HepG2 (cell line): ENCODE data around the gene PRKCSH. TPM values are rescaled to one million over a fixed set of nuclear protein-coding genes. Genes with fewer than 3 reads are reported as not detected.

Source experiments
- EZH2 ChIP-seq: conservative IDR thresholded peaks from 2 replicates; pipeline ENCODE4 v1.6.1; 2012; ENCODE audit warnings: mild to moderate bottlenecking, low read depth, low read length, moderate library complexity
- FIP1L1 ChIP-seq: fragments of 200-400 bp; formaldehyde crosslinking; IDR thresholded peaks from 2 replicates; pipeline ENCODE4 v1.6.1; 2018; ENCODE audit warnings: low read depth, mild to moderate bottlenecking, low read length, moderate library complexity, borderline replicate concordance; ENCODE audit not compliant: insufficient read depth
- FOXA1 ChIP-seq, 2 experiments: fragments of 450-650 bp in 1 of 2; sonication (generic) in 1 of 2; formaldehyde crosslinking in 1 of 2; IDR thresholded peaks; 2 replicates each; pipeline versions ENCODE4 v1.4.0 to v1.6.1; 2016 to 2020; ENCODE audit warnings: missing genetic modification reagents in 1 of 2
- HMGA1 ChIP-seq: sonication (generic); formaldehyde crosslinking; conservative IDR thresholded peaks from 2 replicates; pipeline ENCODE4 v1.4.0; 2020; ENCODE audit warnings: missing genetic modification reagents
- KDM1A ChIP-seq: IDR thresholded peaks from 2 replicates; pipeline ENCODE4 v1.6.1; 2016; ENCODE audit warnings: missing compliant biosample characterization
- MLXIP ChIP-seq: sonication (generic); formaldehyde crosslinking; IDR thresholded peaks from 2 replicates; pipeline ENCODE4 v1.9.0; 2021; ENCODE audit warnings: missing genetic modification reagents, borderline replicate concordance
- NAIF1 ChIP-seq: sonication (generic); formaldehyde crosslinking; IDR thresholded peaks from 2 replicates; pipeline ENCODE4 v1.5.0; 2020; ENCODE audit warnings: mild to moderate bottlenecking, missing genetic modification reagents, borderline replicate concordance
- THYN1 ChIP-seq: sonication (generic); formaldehyde crosslinking; IDR thresholded peaks from 2 replicates; pipeline ENCODE4 v1.8.1; 2023; ENCODE audit warnings: low read depth, mild to moderate bottlenecking, moderate library complexity, missing genetic modification reagents, borderline replicate concordance
- ZBTB33 ChIP-seq: sonication (generic); formaldehyde crosslinking; IDR thresholded peaks from 2 replicates; pipeline ENCODE4 v1.4.0; 2020; ENCODE audit warnings: missing genetic modification reagents
- ZNF276 ChIP-seq: sonication (generic); formaldehyde crosslinking; IDR thresholded peaks from 2 replicates; pipeline ENCODE4 v1.4.0; 2020; ENCODE audit warnings: mild to moderate bottlenecking, low read depth, missing genetic modification reagents
- ZNF30 ChIP-seq: sonication (generic); formaldehyde crosslinking; IDR thresholded peaks from 2 replicates; pipeline ENCODE4 v1.5.0; 2020; ENCODE audit warnings: mild to moderate bottlenecking, missing genetic modification reagents
- ZNF446 ChIP-seq: sonication (generic); formaldehyde crosslinking; IDR thresholded peaks from 2 replicates; pipeline ENCODE4 v1.5.0; 2020; ENCODE audit warnings: mild to moderate bottlenecking, missing genetic modification reagents
- ZNF546 ChIP-seq: sonication (generic); formaldehyde crosslinking; conservative IDR thresholded peaks from 2 replicates; pipeline ENCODE4 v1.8.1; 2023; ENCODE audit warnings: mild to moderate bottlenecking, missing genetic modification reagents
- ZNF552 ChIP-seq: sonication (generic); formaldehyde crosslinking; IDR thresholded peaks from 2 replicates; pipeline ENCODE4 v1.9.0; 2022; ENCODE audit warnings: missing genetic modification reagents, mild to moderate bottlenecking, borderline replicate concordance
- ZNF639 ChIP-seq: conservative IDR thresholded peaks from 2 replicates; pipeline ENCODE4 v1.6.1; 2018; ENCODE audit warnings: missing genetic modification reagents
- ZNF781 ChIP-seq: sonication (generic); formaldehyde crosslinking; IDR thresholded peaks from 2 replicates; pipeline ENCODE4 v1.5.1; 2020; ENCODE audit warnings: borderline replicate concordance, mild to moderate bottlenecking, missing genetic modification reagents; ENCODE audit errors: not compliant biosample characterization
- ZXDC ChIP-seq: sonication (generic); formaldehyde crosslinking; IDR thresholded peaks from 2 replicates; pipeline ENCODE4 v1.5.0; 2020; ENCODE audit warnings: mild to moderate bottlenecking, missing genetic modification reagents
- polyA plus RNA-seq, 8 experiments: library from polyadenylated mRNA; depleted of rRNA in 3 of 8; stranded (reverse) in 7 of 8; unstranded in 1 of 8; fragments of >200 nt; fragmentation: Illumina TruSeq in 4 of 8; extraction: Trizol in 4 of 8; gene quantifications; 2 replicates each; pipeline versions ENCODE4 v1.2.1 to v1.2.3, GENCODE V29; 2011 to 2016; ENCODE audit warnings: low read depth in 4 of 8, missing spikeins in 1 of 8, mixed read lengths in 1 of 8; ENCODE audit not compliant: insufficient read depth in 1 of 8
- total RNA-seq, 5 experiments: library from RNA; depleted of rRNA; stranded (reverse); fragments of >200 nt; fragmentation: Illumina TruSeq; extraction: Trizol; gene quantifications; 2 replicates each; pipeline ENCODE4 v1.2.3, GENCODE V29; 2016; ENCODE audit warnings: low read depth in 1 of 5

PRKCSH gene
- total and polyA plus RNA-seq, 2 of the 13 experiments (the other 11 are each of a cell fraction or from before 2014, with no cell fraction given) = 85.1 to 125 TPM

GRCh38 chr19:11482384-11483050 lies 47.1 kb downstream of the PRKCSH start (continued):
- peak; percentile 82 for TF ChIP-seq ZXDC (CRISPR knock-in tag)
- TF ChIP-seq NAIF1 (CRISPR knock-in tag) = no peak
- 0 out of 2 replicates have a peak, but pooled peaks have one; percentile 48 for TF ChIP-seq MLXIP (CRISPR knock-in tag)
- peak; percentile 85; the same call in 1 of the 2 replicates for TF ChIP-seq ZNF552 (CRISPR knock-in tag)
- peak; percentile 96 for TF ChIP-seq ZBTB33 (CRISPR knock-in tag)
- no peak for TF ChIP-seq ZNF276
- TF ChIP-seq ZNF639 (CRISPR knock-in tag) = peak; percentile 62; the same call in 1 of the 2 replicates
- no peak for TF ChIP-seq ZNF30 (CRISPR knock-in tag)
- TF ChIP-seq KDM1A (CRISPR knock-in tag) = peak; percentile 91
- TF ChIP-seq FIP1L1 = no peak
- TF ChIP-seq EZH2 = no peak
- TF ChIP-seq HMGA1 = no peak
- TF ChIP-seq FOXA1 (IDR thresholded peaks at IDR 0.05) = no peak
- peak; percentile 41; the same call in 1 of the 2 replicates for TF ChIP-seq FOXA1 (CRISPR knock-in tag; IDR thresholded peaks at IDR 0.05)
- no peak for TF ChIP-seq ZNF446 (CRISPR knock-in tag)
- peak; percentile 84; the same call in 1 of the 2 replicates for TF ChIP-seq ZNF546 (CRISPR knock-in tag)
- TF ChIP-seq ZNF781 = no peak
- no peak for TF ChIP-seq THYN1 (CRISPR knock-in tag)
